Lung (tissue), 12 donors: ENCODE results near the gene FBLN5. TPM values are rescaled to one million over a fixed set of nuclear protein-coding genes. Genes with fewer than 3 reads are reported as not detected.
A peak's percentile ranks its signal among the peaks of the same experiment; 100 is the strongest.

Experiments
- ATAC-seq: fragments of 200-7000 bp; cut with Tn5 transposase; one replicate; pipeline ENCODE4 v1.9.1; 2020; ENCODE audit warnings: moderate number of reproducible peaks; ENCODE audit not compliant: insufficient read depth, low FRiP score
- DNase-seq, 3 donors: peaks; one replicate each; pipeline ENCODE4 v3.0.0-alpha.2; 2013 to 2017
- H3K27ac ChIP-seq, 2 donors: one replicate each; pipeline ENCODE4 v1.5.1; 2013; ENCODE audit warnings: mild to moderate bottlenecking in 2 of 2, moderate library complexity in 2 of 2, control low read depth in 1 of 2, inconsistent platforms in 1 of 2, low read depth in 1 of 2, low read length in 1 of 2
- H3K27me3 ChIP-seq, 3 donors: one replicate each; pipeline ENCODE4 v1.5.1; 2013; ENCODE audit warnings: low read length in 2 of 3; ENCODE audit not compliant: control insufficient read depth in 3 of 3, insufficient read depth in 3 of 3
- H3K36me3 ChIP-seq, 4 donors: one replicate each; pipeline ENCODE4 v1.5.1; 2013; ENCODE audit warnings: low read length in 4 of 4, mild to moderate bottlenecking in 1 of 4, moderate library complexity in 1 of 4; ENCODE audit not compliant: control insufficient read depth in 4 of 4, insufficient read depth in 4 of 4
- H3K4me1 ChIP-seq, 5 donors: one replicate each; pipeline ENCODE4 v1.5.1; 2013; ENCODE audit warnings: low read length in 5 of 5, mild to moderate bottlenecking in 2 of 5, moderate library complexity in 1 of 5; ENCODE audit not compliant: control insufficient read depth in 5 of 5, insufficient read depth in 5 of 5
- H3K4me3 ChIP-seq: one replicate; pipeline ENCODE4 v1.5.1; 2013; ENCODE audit warnings: mild to moderate bottlenecking, control low read depth, moderate library complexity
- H3K9ac ChIP-seq, 2 donors: one replicate each; pipeline ENCODE4 v1.5.1; 2013; ENCODE audit warnings: low read length in 2 of 2, control low read depth in 1 of 2; ENCODE audit not compliant: insufficient read depth in 1 of 2
- H3K9me3 ChIP-seq, 4 donors: one replicate each; pipeline ENCODE4 v1.5.1; 2013; ENCODE audit warnings: low read length in 3 of 4, mild to moderate bottlenecking in 1 of 4, moderate library complexity in 1 of 4; ENCODE audit not compliant: control insufficient read depth in 4 of 4, insufficient read depth in 3 of 4
- CTCF ChIP-seq: IDR thresholded peaks from 2 replicates; pipeline ENCODE4 v1.5.1; 2012; ENCODE audit warnings: mild to moderate bottlenecking; ENCODE audit errors: control extremely low read depth, extremely low read depth
- WGBS, 2 donors: extraction: QIAGEN DNeasy Blood & Tissue Kit; methylation state at CpG; one replicate each; pipeline ENCODE4 v1.1.7; 2013; 5-methylcytosine and 5-hydroxymethylcytosine counted together
- polyA plus RNA-seq, 2 donors: library from polyadenylated mRNA; stranded (reverse); fragments of 200-250 nt; gene quantifications; one replicate each; pipeline ENCODE4 v1.2.1, GENCODE V29; 2013
- total RNA-seq, 2 donors: library from RNA; depleted of rRNA in 1 of 2; stranded (reverse); fragments of >200 nt in 1 of 2; gene quantifications; one replicate each; pipeline ENCODE4 v1.2.1, GENCODE V29; 2014 to 2021
- donor health status: control.
- donor health status: control.
- donor health status: Bipolar disorder and iron deficiency.
- donor health status: healthy.
- donor health status: DM: yes; HTN: yes; CAD: no.

FBLN5 gene
- total and polyA plus RNA-seq, 4 donors = 43.1 to 83.0 (median 72.0) TPM

- no peak overlapping the region for H3K4me3 ChIP-seq
- no peaks in the 10 kb centered on the region for H3K9me3 ChIP-seq
- H3K9ac ChIP-seq = no peak overlapping the region
- no peak overlapping the region for H3K27ac ChIP-seq
- H3K27me3 ChIP-seq = no peaks in the 10 kb centered on the region
- H3K4me1 ChIP-seq = peaks cover 0 to 24% (median 4%) of the 10 kb centered on the region in 5 donors
- no peak for TF ChIP-seq CTCF
- ATAC-seq (no peak), DNase-seq (peak in 1 of 3 donors; percentile 39)
- peaks cover 9 to 30% (median 22%) of the 10 kb centered on the region in 4 donors for H3K36me3 ChIP-seq
- 18 to 19% methylated on average over 4 of the region's 4 CpGs for WGBS, 2 donors
These were observed 38.2 kb upstream of the FBLN5 start for GRCh38 chr14:91985521-91986255.

GRCh38 chr14:91985008-91985407 lies 37.5 kb upstream of the FBLN5 start:
- no peak overlapping the region for H3K27ac ChIP-seq
- no peak for DNase-seq
- ATAC-seq = no peak
- no peak overlapping the region for H3K9ac ChIP-seq
- H3K36me3 ChIP-seq = peaks cover 8 to 35% (median 22%) of the 10 kb centered on the region in 4 donors
- WGBS, 2 donors = 51 to 73% methylated on average over 4 of the region's 4 CpGs
- no peaks in the 10 kb centered on the region for H3K27me3 ChIP-seq
- H3K4me3 ChIP-seq = no peak overlapping the region
- H3K9me3 ChIP-seq = no peaks in the 10 kb centered on the region
- TF ChIP-seq CTCF = no peak
- H3K4me1 ChIP-seq = peaks cover 0 to 24% (median 2%) of the 10 kb centered on the region in 5 donors

- no peak overlapping the region for H3K27ac ChIP-seq
- 82 to 87% methylated on average over 4 of the region's 4 CpGs for WGBS, 2 donors
- no peak for TF ChIP-seq CTCF
- ATAC-seq = no peak
- H3K4me3 ChIP-seq = no peak overlapping the region
- no peaks in the 10 kb centered on the region for H3K9me3 ChIP-seq
- no peak overlapping the region for H3K9ac ChIP-seq
- no peaks in the 10 kb centered on the region for H3K27me3 ChIP-seq
- no peak for DNase-seq
- peaks cover 0 to 24% (median 3%) of the 10 kb centered on the region in 5 donors for H3K4me1 ChIP-seq
- H3K36me3 ChIP-seq = peaks cover 5 to 33% (median 20%) of the 10 kb centered on the region in 4 donors
These were observed 36.1 kb upstream of the FBLN5 start for GRCh38 chr14:91983588-91983987.
